GM21423 (cell line): ENCODE results near the gene LMCD1.
A peak's percentile ranks its signal among the peaks of the same experiment; 100 is the strongest.

Experiments used
- ATAC-seq: cut with Tn5 transposase; IDR thresholded peaks from one replicate; pipeline ENCODE4 v1.9.1; 2021; ENCODE audit warnings: mild to moderate bottlenecking, moderate library complexity; ENCODE audit not compliant: unreplicated experiment

LMCD1 gene

DNA sequence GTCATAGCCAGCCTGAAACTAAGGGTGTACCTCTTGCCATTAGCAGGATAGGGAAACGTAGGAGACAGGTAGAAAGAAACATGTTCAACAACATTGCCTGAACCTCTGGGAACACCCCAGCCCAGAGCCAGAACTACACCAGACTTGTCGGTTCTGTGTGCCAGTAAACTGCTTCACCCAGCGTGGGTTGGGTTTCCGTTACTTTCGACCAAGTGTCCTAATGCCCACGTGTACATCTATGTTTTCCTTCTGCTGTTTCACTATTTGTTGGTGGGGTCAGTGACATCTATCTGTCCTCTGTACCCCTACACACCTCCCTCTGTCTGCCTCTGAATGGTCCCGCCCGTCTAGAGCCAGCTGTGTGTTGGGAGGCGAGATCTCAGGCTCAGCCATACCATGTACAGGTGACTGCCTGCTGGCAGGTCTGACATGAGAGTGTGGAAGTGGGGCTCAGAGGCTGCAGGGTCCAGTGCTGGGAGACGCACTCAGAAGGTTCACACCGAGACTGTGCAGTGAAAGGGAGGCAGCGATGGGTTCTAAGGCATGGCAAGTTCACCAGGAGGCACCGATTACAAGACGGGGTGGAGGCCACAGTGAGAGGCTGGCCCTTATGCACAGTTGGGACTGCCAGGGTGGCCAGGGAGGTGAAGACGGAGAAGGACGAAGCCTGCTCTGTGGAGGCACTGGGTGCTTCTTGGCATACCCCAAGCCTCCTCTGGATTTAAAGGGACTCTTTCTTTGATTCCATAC, 106.6 kb downstream of the LMCD1 start:
- no peak for ATAC-seq

- no peak for ATAC-seq
These were observed 107.3 kb downstream of the LMCD1 start for GRCh38 chr3:8608791-8609467.

GRCh38 chr3:8610951-8611350, 109.3 kb downstream of the LMCD1 start:
- ATAC-seq: no peak

GRCh38 chr3:8617921-8618320, 116.3 kb downstream of the LMCD1 start:
- ATAC-seq: no peak

- no peak for ATAC-seq
These were observed 117.3 kb downstream of the LMCD1 start for GRCh38 chr3:8618950-8619349.

- no peak for ATAC-seq
These were observed 117.9 kb downstream of the LMCD1 start for GRCh38 chr3:8619548-8619947.

DNA sequence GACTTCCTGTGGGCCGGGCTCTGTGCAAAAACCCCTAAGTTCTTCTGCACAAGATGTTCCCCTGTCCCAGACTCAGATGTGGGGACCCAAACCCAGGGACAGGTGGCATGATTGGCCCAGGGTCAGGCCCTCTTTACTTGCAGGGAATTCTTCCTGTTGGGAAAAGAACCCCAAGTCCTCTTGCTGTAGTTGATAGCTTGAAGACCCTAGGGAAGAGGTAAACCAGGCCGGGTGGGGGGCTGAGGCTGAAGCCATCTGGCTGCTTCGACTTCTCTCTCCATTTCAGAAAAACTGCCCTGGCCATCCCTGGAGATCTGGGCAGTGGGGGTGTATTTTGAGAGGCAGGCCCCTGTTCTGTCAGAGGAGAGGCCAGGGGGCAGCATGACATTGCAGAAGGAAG, 119.5 kb downstream of the LMCD1 start:
- no peak for ATAC-seq

DNA sequence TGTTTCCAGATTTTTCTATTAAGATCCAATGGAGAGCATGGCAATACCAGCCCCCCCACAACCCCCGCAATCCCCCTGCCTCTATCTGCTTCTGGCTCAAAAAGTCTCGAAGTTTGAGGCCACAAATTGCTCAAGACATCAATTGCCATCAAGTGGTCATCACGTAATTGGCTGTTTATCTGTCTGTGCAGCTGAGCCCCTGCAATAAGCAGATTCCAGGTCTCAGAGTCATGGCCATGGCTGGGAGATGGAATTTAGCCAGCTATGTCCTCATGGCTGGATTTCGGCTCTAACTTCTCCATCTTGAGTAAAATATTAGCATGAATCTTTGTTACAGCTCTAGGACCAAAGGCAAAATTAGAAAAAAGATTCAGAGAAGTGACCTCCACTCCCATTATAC, 120.2 kb downstream of the LMCD1 start:
- no peak for ATAC-seq

DNA sequence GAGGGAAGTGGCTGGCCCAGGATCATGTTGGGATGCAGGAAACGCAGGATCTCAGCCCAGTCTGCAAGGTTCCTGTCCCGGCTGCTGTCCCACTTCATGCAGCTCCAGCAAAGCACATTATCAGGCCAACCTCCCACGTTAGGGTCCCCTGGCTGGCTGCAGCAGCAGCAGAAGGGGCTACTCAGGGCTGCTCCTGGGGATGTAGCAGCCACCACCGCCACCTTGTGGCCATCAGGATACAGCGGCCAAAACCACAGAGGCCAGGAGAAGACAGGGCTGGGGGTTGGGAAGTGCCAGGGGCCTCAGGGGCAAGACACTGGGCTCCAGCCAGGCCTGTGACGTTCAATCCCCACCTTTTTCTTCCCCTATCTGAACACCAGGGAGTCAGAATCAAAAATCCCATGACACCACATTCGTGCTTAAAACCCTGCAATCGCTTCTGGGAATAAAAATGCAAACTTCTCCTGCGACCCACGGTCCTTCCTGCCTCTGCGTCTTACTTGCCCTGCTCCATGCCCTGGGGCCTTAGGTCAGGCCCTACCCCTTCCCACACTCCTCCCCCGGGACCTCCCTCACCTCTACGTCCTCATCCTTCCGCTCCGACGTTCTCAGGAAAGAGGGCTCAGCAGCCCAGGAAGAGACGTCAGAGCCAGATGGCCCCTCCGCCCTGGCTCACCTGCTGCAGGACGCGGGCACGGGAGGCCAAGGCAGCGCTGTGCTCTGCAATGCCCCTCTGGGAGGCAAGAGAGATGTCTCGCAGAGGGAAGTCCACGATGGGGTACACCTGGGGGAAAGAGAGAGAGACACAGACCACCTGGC, 121.5 kb downstream of the LMCD1 start:
- ATAC-seq: peak; percentile 89

GRCh38 chr3:8623741-8624140, 122.1 kb downstream of the LMCD1 start:
- ATAC-seq: no peak
